Rectal smooth muscle tissue (tissue), 1 donor: Measurements from ENCODE around the gene HDAC6.
"Not testable (repeated sequence)": the region's sequence is repeated elsewhere in the genome, so short reads cannot be mapped to it uniquely, and the experiment has no call there.

Experiments
- H3K27ac ChIP-seq: one replicate; pipeline ENCODE4 v1.7.0; 2013; ENCODE audit warnings: low read depth, low read length, inconsistent platforms
- H3K27me3 ChIP-seq: one replicate; pipeline ENCODE4 v1.7.0; 2013; ENCODE audit warnings: low read length; ENCODE audit not compliant: control insufficient read depth, insufficient read depth
- H3K36me3 ChIP-seq: one replicate; pipeline ENCODE4 v1.7.0; 2013; ENCODE audit warnings: low read length; ENCODE audit not compliant: control insufficient read depth, insufficient read depth
- H3K4me1 ChIP-seq: one replicate; pipeline ENCODE4 v1.7.0; 2013; ENCODE audit warnings: low read length; ENCODE audit not compliant: control insufficient read depth, insufficient read depth
- H3K4me3 ChIP-seq: one replicate; pipeline ENCODE4 v1.7.0; 2013; ENCODE audit warnings: low read length
- H3K9ac ChIP-seq: one replicate; pipeline ENCODE4 v1.7.0; 2013; ENCODE audit warnings: low read length

HDAC6 gene

DNA sequence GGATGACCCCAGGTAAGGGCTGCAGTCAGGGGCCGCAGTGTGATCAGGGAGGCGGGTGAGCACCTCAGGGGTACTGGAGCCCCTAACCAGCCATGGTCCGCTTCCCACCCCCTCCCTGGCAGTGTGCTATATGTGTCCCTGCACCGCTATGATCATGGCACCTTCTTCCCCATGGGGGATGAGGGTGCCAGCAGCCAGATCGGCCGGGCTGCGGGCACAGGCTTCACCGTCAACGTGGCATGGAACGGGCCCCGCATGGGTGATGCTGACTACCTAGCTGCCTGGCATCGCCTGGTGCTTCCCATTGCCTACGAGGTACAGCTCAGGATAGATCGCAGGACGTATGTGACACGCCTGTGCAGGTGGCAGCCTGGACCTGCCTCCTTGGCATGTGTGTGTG is 16.2 kb downstream of the HDAC6 start:
- Histone ChIP-seq H3K4me1 (no peaks in the 10 kb centered on the region), H3K27me3 (no peaks in the 10 kb centered on the region), H3K4me3 (no peak overlapping the region), H3K9ac (no peak overlapping the region), H3K36me3 (peaks cover 18% of the 10 kb centered on the region), H3K27ac (no peak overlapping the region)

DNA sequence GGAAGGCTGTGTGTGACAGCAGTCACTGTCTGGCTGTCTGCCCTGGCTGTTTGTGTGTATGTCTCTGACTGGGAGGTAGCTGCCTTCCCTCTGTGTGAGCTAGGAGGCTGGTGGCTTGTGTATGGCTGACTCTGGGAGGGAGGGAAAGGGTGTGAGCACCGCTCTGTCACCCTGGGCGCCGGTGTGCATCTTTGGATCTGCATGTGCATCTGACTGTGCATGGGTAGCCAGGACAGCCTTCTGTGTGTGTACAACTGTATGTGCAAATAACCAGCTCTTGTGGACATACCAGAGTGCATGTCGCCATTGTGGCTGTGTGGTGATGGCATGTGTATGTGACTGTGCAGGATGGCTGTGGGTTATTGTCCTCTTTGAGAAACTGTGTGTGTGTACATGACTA is 17.0 kb downstream of the HDAC6 start:
- Histone ChIP-seq H3K4me3 (no peak overlapping the region), H3K27me3 (no peaks in the 10 kb centered on the region), H3K27ac (no peak overlapping the region), H3K4me1 (no peaks in the 10 kb centered on the region), H3K36me3 (peaks cover 19% of the 10 kb centered on the region), H3K9ac (no peak overlapping the region)

DNA sequence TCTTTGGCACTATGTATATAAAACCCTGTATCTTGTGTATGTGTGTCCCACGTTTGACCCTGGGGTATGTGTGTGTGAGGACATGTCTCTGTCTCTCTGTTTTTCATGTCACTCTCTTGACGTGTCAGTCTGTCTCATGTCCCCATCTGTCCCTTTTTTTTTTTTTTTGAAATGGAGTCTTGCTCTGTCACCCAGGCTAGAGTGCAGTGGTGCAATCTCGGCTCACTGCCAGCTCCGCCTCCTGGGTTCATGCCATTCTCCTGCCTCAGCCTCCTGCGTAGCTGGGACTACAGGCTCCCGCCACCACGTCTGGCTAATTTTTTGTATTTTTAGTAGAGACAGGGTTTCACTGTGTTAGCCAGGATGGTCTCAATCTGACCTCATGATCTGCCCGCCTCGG is 17.5 kb downstream of the HDAC6 start:
- not testable (repeated sequence) for H3K4me1 ChIP-seq, H3K9ac ChIP-seq, H3K27ac ChIP-seq, H3K27me3 ChIP-seq, H3K4me3 ChIP-seq
- peaks cover 23% of the 10 kb centered on the region for H3K36me3 ChIP-seq

DNA sequence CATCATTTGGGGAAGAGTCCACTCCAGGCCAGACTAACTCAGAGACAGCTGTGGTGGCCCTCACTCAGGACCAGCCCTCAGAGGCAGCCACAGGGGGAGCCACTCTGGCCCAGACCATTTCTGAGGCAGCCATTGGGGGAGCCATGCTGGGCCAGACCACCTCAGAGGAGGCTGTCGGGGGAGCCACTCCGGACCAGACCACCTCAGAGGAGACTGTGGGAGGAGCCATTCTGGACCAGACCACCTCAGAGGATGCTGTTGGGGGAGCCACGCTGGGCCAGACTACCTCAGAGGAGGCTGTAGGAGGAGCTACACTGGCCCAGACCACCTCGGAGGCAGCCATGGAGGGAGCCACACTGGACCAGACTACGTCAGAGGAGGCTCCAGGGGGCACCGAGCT is 21.2 kb downstream of the HDAC6 start:
- Histone ChIP-seq H3K27me3 (no peaks in the 10 kb centered on the region), H3K4me1 (no peaks in the 10 kb centered on the region), H3K4me3 (no peak overlapping the region), H3K9ac (no peak overlapping the region), H3K27ac (no peak overlapping the region), H3K36me3 (peaks cover 24% of the 10 kb centered on the region)

DNA sequence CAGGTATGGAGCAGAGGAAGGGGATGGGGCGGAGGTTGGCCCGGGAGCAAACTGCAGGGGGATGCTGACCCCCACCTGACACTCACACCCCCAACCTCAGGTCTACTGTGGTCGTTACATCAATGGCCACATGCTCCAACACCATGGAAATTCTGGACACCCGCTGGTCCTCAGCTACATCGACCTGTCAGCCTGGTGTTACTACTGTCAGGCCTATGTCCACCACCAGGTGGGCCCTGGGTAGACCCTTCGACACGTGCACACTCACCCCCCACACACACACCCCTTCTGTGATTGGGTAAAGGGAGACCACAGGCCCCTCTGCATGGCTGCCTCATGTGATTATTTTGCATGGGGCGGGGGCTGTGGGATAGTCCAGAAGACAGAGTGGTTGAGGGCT is 22.2 kb downstream of the HDAC6 start:
- H3K36me3 ChIP-seq: peaks cover 22% of the 10 kb centered on the region
- H3K4me1 ChIP-seq: no peaks in the 10 kb centered on the region
- H3K27me3 ChIP-seq: no peaks in the 10 kb centered on the region
- no peak overlapping the region for H3K9ac ChIP-seq
- H3K27ac ChIP-seq: no peak overlapping the region
- H3K4me3 ChIP-seq: no peak overlapping the region

DNA sequence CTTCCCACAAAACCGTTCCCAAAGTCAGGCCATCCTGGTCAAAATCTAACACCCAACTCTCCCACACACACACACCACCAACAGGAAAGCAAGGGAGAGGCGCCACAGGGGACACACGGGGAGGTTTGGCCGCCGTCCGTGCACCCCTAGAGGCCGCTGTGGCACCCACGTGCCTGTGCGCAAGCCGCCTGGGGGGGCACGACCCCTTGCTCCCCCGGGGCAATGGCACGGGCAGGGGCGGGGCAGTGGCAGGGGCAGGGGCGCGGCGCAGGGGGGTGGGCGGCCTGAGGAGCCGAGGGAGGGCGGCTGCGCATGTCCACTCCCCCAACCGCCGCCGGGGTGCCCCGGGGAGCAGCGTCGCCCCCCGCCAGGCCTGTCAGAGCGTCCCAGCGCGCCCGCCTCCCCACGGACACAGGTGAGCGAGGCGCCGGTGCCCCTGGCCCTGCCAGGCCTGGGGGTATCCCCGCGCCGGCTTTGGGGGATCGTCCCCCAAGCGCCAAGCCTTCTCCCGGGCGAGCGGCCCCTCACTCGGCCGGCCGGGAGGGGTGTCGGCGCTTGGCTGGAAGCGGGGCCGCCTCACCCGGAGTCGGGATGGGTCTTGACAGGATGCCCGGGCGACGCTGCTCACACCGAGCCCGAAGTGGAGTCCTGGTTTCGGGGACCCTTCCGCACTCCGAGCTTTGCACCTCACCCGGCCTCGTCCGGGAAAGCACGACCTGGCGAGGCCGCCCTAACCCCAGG is 24.4 kb downstream of the HDAC6 start, which contains the start of gene ERAS:
Gene ERAS (plus strand): TSS at position 379 of the 741 bp plus-strand sequence. CDS start 2,611 bp downstream, outside the sequence.
- Histone ChIP-seq H3K9ac (no peak within 1 kb of the TSS), H3K27me3 (peaks cover 8% of the 10 kb centered on the region), H3K4me1 (no peaks in the 10 kb centered on the region), H3K4me3 (no peak within 1 kb of the TSS), H3K27ac (no peak within 1 kb of the TSS), H3K36me3 (peaks cover 18% of the 10 kb centered on the region)

DNA sequence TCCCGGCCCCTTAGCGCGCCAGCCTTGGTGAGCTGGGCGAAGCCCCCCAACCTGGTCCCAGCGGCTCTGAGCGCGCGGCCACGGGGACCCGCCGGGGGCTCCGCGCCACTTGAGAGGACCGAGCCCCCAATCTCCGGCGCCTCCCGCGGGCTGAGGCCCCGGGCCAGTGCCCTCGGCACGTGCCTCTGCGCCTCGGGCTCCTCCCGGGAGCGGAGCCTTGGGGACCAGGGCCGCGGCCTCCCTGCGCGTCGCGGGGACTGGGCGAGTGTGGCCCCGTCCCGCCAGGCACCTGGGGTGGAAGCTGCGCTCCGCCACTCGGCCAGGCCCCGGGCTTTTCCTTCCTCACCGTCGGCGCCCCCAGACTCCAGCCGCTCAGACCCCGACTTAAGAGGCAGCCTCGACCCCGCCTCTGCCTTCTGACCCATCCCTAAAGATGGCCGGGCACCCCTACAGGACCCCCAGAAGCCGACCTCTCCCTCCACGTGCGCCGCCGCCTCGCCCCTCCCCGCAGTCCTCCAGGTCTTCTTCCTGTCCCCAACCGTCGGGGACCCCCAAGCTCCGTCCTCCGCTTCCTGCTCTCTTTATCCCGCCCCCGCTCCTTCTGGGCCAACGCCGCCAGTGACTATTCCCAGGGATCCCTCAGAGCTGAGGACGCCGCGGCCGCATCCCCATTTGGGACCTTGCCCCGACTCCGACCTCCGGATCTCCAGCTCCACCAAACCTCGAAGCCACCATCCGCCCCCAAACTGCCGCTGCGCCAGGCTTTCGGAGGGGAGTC is 25.2 kb downstream of the HDAC6 start:
- no peak overlapping the region for H3K4me3 ChIP-seq
- H3K27ac ChIP-seq: no peak overlapping the region
- peaks cover 12% of the 10 kb centered on the region for H3K27me3 ChIP-seq
- no peak overlapping the region for H3K9ac ChIP-seq
- peaks cover 16% of the 10 kb centered on the region for H3K36me3 ChIP-seq
- H3K4me1 ChIP-seq: no peaks in the 10 kb centered on the region

DNA sequence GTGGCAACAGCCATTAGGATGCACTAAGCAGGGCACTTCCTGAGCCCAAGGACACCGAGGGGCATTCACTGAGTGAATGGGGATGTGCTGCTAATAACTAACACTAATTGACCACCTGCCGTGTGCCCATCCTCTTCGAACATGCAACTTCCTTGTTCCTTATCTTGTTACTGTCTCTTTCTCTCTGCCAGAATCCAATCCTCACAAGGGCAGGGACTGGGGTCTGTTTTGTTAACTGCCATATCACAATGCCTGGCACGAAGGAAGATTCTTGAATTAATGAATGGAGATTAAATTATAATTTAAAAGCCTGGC is 25.7 kb downstream of the HDAC6 start:
- no peak overlapping the region for H3K27ac ChIP-seq
- H3K4me3 ChIP-seq: no peak overlapping the region
- no peaks in the 10 kb centered on the region for H3K4me1 ChIP-seq
- peaks cover 12% of the 10 kb centered on the region for H3K36me3 ChIP-seq
- peaks cover 12% of the 10 kb centered on the region for H3K27me3 ChIP-seq
- no peak overlapping the region for H3K9ac ChIP-seq

DNA sequence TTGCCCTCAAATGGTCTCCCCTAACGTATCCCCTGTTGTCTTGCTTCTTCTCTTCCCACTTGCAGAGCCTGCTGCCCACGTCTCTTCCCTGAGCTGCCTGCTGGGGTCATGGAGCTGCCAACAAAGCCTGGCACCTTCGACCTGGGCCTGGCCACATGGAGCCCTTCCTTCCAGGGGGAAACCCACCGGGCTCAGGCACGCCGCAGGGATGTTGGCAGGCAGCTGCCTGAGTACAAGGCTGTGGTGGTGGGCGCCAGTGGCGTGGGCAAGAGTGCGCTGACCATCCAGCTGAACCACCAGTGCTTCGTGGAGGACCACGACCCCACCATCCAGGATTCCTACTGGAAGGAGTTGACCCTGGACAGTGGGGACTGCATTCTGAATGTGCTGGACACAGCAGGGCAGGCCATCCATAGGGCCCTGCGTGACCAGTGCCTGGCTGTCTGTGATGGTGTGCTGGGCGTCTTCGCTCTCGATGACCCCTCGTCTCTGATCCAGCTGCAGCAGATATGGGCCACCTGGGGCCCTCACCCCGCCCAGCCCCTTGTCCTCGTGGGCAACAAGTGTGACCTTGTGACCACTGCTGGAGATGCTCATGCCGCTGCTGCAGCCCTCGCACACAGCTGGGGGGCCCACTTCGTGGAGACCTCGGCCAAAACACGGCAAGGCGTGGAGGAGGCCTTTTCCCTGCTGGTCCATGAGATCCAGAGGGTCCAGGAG is 27.3 kb downstream of the HDAC6 start:
- Histone ChIP-seq H3K36me3 (peaks cover 8% of the 10 kb centered on the region), H3K27ac (no peak overlapping the region), H3K9ac (no peak overlapping the region), H3K27me3 (peaks cover 15% of the 10 kb centered on the region), H3K4me3 (no peak overlapping the region), H3K4me1 (no peaks in the 10 kb centered on the region)

DNA sequence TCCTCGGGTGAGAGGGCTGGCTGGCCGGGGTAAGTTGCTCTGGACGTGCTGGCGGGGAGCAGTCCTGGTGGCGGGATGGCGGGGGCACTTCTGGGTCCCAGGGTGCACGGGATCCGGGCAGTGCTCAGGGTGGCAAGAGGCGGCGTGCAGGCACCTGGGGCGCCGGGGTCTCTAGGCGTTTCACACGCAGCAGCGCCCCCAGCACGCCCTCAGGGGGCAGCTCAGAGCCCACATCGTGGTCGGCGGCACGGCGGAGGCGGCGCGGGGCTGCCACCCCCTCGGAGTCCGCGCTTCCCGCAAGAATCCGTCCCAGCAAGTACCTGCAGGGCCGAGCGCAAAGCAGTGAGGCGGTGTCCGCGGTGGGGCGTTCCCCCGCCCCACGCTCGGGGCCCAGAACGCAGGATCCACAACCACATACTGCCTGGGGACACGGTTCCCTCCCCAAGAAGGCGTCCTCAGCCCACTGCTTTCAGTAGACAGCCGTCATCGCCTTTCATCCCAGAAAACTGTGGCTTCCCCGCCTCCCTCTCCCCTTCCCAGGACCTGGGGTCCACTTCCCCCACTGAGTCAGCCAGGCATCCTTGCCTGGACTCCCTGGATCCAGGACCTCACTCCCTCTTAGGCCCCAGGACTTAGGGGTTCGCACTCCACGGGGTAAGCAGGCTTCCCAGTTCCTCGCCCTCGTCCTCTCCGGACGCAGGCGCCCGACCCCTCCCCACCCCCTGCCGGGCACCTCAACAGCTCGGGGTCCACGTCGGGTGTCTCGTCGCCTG is 29.5 kb downstream of the HDAC6 start:
- H3K36me3 ChIP-seq: no peaks in the 10 kb centered on the region
- no peak overlapping the region for H3K4me3 ChIP-seq
- no peak overlapping the region for H3K9ac ChIP-seq
- no peaks in the 10 kb centered on the region for H3K4me1 ChIP-seq
- H3K27ac ChIP-seq: no peak overlapping the region
- peaks cover 19% of the 10 kb centered on the region for H3K27me3 ChIP-seq

DNA sequence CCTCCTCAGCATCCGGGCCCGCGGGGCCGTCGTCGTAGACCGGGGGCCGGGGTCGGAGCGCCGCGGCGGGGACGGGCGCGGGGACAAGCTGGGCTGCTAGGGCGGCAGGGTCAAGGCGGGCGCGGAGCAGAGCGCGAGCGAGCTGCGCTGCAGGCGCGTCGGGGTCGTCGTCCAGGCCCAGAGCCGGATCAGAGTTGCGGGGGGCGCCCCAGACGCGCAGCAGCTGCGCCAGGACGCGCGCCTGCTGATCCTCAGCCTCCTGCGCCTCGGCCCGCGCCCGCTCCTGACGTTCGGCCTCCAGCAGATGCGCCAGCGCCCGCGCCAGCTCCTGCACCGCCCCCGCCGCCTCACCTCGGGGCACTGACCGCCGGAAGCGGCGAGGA is 30.0 kb downstream of the HDAC6 start:
- Histone ChIP-seq H3K4me3 (no peak overlapping the region), H3K36me3 (no peaks in the 10 kb centered on the region), H3K27ac (no peak overlapping the region), H3K9ac (no peak overlapping the region), H3K27me3 (peaks cover 19% of the 10 kb centered on the region), H3K4me1 (no peaks in the 10 kb centered on the region)

DNA sequence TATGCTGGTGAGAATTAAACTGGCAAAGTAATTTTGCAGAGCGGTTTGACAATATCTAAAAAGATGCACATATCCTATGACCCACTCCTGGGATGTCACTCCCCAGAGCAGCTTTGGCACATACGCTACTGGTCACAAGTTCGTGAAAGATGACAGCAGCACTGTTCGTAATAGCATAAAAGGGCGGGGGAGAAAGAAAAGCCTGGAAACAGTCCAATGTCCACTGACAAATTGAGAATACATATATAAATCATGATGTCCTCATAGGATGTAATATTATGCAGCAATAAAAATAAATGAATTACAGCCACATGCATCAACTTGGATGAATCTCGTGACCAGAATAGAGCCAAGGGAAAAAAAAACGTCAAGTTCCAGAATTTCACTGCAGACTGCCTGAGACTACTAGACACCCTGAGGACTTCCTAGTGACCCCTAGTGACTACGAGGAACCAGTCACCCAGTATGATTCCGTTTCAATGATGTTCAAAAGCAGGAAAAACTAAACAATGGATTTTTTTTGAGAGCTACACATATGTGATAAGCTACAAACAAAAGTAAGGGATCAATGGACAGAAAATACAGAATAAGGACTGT is 31.8 kb downstream of the HDAC6 start:
- H3K27me3 ChIP-seq: peaks cover 19% of the 10 kb centered on the region
- H3K36me3 ChIP-seq: no peaks in the 10 kb centered on the region
- H3K4me3 ChIP-seq: no peak overlapping the region
- no peak overlapping the region for H3K27ac ChIP-seq
- H3K4me1 ChIP-seq: no peaks in the 10 kb centered on the region
- H3K9ac ChIP-seq: no peak overlapping the region
